Measurements from ENCODE around the gene PNRC2.

Gene PNRC2, protein sequence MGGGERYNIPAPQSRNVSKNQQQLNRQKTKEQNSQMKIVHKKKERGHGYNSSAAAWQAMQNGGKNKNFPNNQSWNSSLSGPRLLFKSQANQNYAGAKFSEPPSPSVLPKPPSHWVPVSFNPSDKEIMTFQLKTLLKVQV

DNA sequence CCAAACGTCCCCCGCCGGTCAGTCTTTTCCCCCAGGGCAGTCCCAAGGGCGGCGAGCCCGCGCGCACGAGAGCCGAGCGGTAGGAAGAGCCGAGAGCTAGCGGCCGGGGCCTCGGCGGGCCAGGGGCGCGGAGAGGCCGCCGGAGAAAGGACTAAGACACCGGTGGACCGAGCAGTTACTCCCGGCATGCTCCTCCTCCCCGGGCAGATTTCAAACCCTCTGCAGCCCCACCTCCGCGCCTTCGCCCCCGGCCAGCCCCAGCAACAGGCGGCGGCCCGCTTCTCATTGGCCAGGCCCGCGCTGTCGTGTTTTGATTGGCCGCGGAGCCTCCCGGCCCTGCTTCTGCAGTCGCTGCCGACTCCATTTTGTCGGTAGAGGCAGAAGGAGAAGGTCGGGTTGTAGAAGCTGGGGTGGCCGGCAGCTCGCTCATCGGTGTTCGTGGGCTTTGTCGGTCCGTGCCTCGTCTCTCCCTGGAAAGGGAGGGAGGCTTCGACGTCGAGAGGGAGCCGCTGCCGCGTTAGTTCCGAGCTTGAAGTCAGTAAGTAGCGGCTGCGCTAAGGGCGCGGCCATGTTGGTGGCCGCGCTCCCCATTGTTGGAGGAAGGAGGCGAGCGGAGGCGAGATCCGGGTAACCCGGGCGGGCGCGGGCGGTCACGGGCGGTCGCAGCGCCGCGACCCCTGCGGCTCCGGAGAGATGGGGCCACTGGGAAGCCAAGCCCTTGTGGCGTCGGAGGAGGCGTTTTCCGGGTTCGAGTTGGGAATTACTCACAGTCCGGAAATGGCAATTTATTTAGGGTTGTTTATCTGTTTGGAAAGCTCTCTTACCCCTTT lies at the start of gene PNRC2:
PNRC2 (plus strand) TSS at position 368 of the 830 bp plus-strand sequence. CDS start 1,630 bp downstream, outside the sequence.
- DNase-seq = peak; percentile 90 to 93

DNA sequence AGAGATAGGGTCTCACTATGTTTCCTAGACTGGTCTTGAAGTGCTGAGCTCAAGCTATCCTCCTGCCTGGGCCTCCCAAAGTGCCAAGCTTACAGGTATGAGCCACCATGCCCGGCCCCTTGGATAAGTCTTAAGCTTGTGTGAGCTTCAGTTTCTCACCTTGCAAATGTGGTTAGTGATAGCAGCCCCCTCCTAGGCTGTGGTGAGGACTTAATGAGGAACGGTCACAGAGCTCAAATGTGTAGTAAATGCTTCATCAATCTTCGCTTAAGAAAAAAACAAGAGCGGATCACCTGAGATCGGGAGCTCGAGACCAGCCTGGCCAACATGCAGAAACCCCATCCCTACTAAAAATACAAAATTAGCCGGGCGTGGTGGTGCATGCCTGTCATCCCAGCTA lies 49.5 kb upstream of the PNRC2 start:
- DNase-seq = no peak

DNA sequence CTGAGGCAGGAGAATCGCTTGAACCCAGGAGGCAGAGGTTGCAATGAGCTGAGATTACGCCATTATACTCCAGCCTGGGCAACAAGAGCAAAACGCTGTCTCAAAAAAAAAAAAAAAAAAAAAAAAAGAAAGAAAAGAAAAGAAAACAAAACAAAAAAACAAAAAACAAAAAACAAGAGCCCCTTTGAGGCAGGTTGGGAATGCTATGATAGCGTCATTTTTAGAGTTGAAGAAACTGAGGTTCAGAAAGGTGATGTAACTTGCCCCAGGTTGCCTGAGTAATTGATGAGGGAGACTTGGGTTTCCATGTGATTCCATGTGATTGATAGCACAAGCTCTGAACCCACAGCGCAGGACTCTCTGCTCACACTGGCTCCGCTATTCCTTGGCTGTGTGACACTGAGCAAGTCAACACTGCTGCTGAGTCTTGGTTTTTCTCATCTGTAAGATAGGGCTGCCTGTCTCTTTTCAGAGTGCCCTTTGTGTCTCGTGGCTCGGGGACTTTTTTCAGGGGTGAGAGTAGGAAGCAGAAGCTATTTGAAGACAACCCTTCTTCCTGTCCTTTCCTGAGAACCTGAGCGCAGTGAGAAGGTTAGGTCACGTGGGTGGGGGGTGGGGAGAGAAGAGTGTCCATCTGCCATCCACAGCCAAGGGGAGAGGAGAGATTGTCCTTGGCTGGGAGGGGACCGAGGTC lies 48.9 kb upstream of the PNRC2 start:
- peak in 1 of 2 donors; percentile 35 for DNase-seq

DNA sequence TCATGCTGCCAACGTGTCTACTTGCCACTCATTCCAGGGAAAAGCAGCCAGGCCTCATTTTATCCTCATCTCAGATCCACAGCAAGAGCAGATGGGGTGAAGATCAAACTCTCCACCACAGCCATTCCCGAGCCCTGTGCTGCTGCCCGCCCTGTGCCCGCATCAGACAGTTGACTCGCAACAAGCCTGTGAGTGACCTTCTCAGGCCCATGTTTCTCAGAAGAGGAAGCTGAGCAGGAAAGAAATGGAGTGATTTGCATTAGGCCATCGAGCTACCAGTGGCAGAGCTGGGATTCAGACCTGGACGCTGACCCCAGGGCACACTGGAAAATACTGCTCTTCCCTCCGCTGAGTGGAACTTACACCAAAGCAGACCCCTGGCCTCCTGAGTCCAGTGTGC lies 47.7 kb upstream of the PNRC2 start:
- DNase-seq = no peak

DNA sequence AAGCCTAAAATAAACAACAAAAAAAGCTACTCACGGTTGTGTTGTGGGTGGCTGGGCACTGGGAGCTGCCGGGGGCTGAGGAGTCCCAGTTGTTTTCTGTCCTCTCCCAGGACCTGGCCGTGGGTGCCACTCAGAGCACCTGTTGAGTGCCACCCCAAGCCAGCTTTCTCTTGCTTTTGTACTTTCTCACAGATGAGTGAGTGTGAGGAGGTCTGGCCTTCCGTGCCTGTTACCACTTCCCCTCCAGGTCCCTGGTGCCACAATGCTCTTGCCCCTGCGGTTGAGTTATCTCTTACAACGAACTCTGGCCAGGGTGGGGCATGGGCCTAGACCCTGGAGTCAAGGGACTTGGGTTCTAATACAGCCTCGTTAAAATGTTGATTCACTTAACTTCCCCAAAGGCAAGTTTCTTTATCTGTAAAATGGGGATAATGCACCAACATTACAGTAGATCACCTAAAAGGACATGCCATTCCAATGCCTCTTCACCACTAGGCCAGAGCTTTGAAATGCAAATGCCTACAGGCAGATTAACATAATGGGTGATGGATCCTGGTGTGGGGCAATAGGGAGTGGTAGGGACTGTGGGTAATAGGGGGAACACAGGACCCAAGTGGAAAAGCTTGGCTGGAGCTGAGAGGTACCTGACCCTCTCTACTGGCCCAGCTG lies 46.3 kb upstream of the PNRC2 start, which contains the start of gene CNR2:
CNR2 (minus strand) TSS at position 151 of the 669 bp plus-strand sequence. CDS start 37,745 bp downstream, outside the sequence.
- DNase-seq = peak in 1 of 2 donors; percentile 28

DNA sequence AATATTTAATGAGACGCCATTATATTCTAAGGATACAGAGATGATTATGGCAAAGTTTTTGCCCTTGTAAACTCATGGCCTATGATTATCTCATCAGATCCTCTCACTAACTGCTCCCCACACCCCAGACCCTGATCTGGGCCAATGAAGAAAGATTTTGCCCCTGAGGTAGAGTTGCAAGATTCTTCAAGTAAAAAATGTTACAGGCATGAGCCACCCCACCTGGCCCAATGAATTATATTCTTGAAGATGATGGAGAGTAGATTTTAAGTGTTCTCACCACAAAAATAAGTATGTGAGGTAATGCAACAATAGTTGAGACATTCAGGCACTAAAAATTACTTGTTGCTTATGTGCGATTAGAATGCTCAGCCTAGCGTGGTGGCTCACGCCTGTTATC lies 44.7 kb upstream of the PNRC2 start:
- DNase-seq = no peak

DNA sequence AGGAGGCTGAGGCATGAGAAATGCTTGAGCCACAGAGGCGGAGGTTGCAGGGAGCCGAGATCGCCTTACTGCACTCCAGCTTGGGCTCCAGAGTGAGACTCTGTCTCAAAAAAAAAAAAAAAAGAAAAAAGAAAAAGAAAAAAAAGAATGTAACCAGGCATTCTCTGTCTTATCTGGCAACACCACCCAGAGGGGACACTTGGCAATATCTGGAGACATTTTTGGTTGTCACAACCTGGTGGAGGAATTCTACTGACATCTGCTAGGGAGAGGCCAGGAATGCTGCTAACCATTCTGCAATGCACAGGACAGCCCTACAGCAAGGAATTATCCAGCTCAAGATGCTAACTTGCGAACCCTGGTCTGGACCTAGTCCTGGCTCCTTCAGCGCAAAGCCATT lies 44.2 kb upstream of the PNRC2 start:
- DNase-seq = no peak

DNA sequence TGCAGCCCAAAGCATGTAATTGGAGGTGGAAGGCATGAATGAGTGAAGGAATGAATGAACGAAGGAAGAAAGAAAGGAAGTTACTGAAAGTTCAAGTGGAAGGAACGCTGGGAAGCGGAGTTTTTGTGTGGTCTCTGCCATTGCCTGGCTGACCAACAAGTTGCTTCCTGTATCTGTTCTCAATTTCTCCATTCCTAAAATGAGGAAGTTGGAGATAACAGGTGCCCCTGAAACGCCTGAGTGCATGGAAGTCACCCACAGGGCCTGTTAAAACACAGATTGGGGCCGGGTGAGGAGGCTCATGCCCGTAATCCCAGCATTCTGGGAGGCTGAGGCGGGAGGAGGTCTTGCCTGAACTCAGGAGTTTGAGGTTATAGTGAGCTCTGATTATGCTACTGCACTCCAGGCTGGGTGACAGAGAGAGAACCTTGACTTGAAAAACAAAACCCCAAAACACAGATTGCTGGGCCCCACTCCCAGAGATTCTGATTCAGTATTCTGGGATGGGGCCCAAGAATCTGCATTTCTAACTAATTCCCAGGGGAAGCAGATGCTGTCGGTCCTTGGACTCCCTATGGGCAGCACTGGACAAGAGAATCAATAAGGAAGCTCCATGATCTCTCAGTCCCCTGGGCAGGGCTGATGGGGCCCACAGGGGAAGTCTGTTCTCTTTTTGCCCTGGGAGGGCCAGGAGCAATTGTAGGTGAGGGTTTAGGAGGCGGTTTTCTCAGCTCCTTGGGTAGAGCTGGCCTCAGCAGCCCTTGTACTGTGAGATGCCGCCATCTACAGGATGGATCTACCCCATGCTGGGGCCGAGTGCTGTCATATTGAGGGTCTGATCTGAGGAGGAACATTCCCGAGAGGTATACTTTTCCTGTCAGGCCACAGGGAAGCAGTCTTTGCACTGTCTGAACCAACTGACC lies 43.2 kb upstream of the PNRC2 start:
- peak; percentile 28 to 71 for DNase-seq

DNA sequence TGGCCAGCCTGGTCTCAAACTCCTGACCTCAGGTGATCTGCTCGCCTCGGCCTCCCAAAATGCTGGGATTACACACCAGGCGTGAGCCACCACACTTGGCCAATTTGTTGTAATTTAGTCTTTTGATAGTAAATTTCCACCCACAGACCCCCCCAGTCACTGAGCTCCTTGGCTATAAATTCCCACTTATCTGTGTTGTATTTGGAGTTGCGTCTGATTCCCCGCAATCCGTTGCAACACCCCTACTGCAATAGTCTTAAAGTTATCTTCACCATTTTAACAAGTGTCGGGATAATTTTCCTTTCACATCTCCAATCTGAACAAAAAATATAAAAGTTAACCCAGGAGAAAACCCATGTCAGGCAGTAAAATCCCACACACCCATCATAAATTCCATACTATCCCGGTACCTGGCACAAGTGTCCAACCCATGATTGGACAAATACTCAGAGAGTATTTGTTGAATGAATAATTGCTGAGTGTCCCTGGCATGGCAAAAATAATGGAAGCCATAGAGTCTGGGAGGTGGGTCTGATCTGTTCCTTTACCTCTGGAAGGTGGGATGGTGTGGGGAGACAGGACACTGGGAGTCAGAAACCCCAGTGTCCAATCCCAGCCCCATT lies 37.2 kb upstream of the PNRC2 start:
- no peak for DNase-seq

DNA sequence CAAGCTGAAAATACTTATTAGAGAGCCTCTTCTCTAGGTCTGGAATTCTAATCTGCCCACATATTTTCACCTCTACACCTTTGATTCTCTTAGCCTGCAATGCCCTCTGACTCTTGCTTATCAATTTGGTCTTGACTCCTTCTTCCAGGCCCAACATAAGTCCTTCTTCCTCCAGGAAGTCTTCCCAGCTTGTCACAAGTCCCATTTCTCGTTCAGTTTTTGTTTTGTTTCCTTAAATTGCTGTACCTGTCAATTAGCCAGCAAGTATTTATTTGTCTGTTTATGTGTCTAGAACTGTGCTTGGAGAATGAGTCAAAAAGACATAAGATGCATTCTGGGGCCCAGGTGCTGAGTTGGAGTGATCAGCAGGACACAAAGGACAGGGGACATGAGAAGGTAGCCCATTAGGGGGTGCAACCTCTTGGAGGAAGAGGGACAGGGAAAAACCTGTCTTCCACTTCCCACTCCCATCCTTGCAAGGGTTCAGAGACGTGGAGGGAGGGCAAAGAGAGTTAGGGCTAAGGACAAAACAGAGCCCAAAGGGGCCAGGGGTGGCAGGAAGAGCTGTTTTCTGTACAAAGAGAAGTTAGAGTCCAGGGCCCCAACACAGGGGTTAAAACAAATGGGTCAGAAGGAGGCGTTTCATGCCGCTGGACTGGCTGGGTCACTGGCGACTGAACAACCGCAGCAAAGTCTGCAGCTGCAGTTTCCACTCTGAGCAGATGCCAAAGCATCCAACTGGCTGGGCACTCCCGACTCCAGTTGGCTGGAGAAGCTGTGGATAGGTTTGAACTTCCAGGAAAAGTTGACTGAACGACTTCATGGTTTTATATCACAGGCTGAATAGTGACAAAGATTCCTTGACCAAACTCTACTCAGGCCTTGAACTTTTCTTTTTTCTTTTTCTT lies 35.8 kb upstream of the PNRC2 start:
- no peak for DNase-seq

DNA sequence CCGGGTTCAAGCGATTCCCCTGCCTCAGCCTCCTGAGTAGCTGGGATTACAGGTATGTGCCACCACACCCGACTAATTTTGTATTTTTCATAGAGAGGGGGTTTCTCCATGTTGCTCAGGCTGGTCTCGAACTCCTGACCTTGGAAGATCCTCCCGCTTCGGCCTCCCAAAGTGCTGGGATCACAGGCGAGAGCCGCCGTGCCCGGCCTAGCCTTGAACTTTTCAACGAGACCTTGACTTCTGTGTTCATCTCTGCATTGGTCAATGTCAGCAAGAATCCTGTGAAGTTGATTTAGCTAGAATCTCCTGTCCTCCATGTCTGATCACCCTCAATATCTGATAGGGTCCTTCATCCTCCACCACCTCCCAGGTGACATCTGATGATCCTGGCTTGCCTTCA lies 35.0 kb upstream of the PNRC2 start:
- no peak for DNase-seq

DNA sequence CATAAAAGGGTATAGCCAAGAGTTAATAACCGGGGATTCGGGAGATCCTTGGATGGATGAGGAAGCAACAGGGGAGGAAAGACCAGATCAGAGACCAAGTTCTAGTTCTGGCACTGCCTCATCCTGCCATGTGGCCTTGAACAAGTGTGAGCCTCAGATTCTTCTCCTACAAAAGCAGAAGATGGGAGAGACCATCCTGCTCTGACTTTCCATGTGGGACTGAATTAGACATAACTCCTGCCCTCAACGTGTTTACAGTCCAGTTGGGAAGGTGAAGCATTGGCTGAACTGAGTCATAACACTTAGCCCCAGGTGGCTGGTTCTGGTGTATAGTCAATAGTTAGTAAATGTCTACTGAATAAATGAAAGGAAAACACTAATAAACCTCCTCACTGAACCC lies 34.3 kb upstream of the PNRC2 start:
- DNase-seq = no peak

DNA sequence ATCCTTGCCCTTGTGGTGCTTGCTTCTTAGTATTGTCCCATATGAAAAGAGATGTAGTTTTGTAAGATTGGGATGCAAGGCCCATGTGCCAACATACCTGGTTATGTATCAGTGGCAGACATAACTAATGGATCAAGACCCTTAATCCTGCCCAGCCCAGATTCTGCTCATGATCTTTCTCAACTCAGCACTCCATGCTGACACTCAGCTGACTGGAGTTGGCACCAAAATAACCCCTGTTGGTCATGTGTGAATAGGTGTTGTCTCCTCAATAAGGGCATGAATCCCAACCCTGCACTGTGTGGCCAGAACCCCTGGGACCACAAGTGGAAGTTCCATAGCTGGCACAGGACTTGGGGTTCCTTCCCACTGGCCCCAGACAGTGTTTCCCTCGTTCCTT lies 32.5 kb upstream of the PNRC2 start:
- no peak for DNase-seq

DNA sequence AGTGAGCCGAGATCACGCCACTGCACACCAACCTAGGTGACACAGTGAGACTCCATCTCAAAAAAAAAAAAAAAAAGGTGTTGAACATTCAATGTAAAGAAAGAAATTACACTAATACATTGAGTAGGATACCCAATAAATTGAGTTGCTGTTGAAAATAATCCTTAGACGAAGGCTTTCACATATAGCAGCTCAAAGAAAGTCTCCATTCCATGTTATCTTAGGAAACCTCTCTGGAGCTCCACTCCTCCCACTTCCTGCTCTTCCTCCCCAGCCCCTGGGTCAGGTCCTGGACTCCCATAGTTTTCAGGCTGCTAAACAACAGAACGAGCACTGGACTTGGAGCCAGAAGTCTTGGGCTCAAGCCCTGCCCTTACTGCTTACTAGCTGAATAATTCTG lies 30.8 kb upstream of the PNRC2 start:
- DNase-seq = no peak

DNA sequence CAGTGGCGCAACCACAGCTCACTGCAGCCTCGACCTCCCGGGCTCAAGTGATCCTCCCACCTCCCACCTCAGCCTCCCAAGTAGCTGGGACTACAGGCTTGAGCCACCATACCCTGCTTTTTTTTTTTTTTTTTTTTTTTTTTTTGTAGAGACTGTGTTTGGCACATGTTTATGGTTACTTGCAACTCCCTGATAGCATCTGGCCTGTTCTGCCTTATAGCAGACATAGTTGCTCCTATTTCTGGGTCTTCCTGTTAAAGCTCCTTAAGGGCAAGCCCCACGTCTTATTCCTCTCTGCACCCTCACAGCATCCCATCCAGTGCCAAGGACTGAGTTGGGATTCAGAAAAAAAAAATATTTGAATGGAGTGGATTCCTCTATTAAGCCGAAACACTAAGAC lies 29.4 kb upstream of the PNRC2 start:
- no peak for DNase-seq

DNA sequence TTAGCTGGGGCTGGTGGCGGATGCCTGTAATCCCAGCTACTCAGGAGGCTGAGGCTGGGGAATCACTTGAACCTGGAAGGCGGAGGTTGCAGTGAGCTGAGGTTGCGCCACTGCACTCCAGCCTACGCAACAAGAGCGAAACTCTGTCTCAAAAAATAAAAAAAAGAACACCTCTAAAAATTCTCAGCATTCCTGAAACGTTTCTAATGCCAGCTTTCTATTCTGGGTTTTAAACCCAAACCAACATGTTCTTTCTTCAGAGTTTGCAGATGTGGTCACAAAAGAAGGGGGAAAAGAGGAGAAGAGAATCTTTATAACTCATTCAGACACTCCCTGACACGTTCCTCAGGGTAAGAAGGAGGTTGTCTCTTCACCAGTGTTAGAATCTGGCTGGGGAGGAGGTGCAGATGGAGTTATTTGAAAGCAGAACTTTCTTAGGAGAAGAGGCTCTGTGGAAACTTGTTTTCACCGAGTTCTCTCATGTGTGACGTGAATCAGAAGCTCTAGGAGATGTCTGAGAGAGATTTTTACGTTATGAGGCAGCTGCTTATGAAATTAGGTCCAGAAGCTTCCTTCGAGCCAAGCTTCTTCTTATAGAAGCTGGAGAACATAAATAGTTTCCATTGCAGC lies 28.7 kb upstream of the PNRC2 start:
- DNase-seq = no peak

DNA sequence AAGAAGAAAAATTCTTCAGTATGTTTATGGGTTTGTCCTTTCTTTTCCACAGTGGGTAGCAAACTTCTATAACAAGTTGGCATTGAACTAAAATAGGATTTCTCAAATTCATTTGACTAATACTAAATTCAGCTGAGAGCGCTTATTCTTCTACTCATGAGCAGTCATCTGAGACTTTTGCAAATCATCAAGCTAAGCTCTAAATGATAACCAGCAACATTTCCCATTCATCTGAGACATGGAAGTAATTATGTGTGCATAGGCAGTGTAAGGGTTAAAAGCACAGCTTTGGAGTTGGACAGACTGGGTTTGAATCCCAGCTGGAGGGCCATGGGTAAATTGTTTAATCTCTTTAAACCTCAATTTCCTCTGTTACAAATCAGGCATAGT lies 28.1 kb upstream of the PNRC2 start:
- no peak for DNase-seq

DNA sequence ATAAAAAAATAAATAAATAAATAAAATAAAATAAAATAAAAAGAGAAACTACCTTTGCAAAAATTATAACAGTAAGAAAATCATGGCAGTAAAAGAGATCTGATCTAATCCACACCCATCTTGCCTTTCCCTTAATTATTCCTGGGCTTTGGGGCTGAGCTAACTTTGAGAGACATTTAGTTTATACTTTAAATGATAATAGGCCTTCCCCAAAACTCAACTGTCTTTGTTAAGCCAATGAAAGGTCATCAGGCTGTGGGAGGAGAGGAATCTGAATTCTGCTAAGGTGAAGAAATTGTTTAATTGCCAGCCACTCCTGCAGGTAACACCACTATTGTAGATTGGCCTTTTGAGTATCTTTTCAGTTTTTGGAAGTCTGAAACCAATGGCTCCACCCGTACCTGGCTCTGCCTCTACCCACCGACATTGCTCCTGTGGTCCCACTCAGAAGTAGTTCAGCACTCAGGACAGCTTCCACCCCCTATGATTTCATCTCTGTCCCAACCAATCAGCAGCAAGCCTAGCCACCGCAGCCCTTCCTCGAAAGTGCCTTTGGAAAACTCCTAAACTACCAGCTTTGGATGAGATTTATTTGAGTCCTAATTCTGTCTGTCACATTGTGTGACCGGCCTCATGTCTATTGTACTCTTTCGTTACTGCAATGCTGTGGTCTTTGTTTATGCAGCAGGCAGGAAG lies 23.0 kb upstream of the PNRC2 start:
- no peak for DNase-seq

DNA sequence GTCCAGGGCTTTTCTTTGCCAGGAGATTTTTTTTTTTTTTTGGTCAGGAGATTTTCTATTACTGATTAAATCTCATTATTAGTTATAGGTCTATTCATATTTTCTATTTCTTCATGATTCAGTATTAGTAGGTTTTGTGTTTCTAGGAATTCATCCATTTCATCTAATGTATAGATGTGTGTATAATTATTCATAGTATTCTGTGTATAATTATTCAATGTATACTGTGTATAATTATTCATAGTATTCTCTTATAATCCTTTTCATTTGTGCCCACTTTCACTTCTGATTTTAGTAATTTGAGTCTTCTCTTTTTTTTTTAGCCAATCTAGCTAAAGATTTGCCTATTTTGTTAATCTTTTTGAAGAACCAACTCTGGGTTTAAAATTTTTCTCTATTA lies 12.3 kb upstream of the PNRC2 start:
- DNase-seq = no peak

DNA sequence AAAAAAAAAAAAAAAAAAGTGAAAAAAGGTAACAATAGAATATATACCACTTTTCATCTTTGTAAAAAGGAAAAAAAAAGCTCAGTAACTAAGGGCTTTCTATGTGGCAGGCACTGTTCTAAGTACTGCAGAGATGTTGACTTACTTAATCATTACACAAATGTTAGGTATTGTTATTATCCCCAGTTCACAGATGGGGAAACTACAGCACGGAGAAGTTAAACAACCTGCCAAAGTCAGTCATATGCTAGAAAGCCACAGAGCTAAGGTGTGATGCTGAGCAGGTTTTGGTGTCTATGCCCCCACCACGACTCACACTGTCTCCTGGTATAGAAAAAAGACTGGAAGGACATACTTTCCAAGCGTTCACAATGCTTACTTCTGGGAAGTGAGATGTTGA lies 6.6 kb upstream of the PNRC2 start:
- DNase-seq = no peak

All from bone marrow (tissue), 2 donors.